Neural cell (in vitro differentiated cells): ENCODE results near the gene IL5RA.

ENCODE experiments used
- CTCF ChIP-seq: fragments of 450-650 bp; IDR thresholded peaks from 2 replicates; pipeline ENCODE4 v1.5.1; 2014; ENCODE audit warnings: antibody characterized with exemption, mild to moderate bottlenecking, moderate library complexity; ENCODE audit not compliant: poor library complexity, severe bottlenecking
- MXI1 ChIP-seq: fragments of 450-650 bp; conservative IDR thresholded peaks from 2 replicates; pipeline ENCODE4 v1.6.1; 2014; ENCODE audit warnings: antibody characterized with exemption, mild to moderate bottlenecking; ENCODE audit not compliant: poor library complexity, severe bottlenecking

GRCh38 chr3:3066910-3067309 lies 43.3 kb downstream of the IL5RA start:
- TF ChIP-seq CTCF (no peak), MXI1 (no peak)
